Transverse colon (tissue), 3 donors: ENCODE measurements around the gene ABCA7.

Source experiments
- CTCF ChIP-seq, 5 experiments: fragments of 200-600 bp in 3 of 5; fragments of 450-650 bp in 2 of 5; sonication (generic) in 3 of 5; IDR thresholded peaks; 1 replicate in 2 of 5; 2 replicates in 3 of 5; pipeline ENCODE4 v1.5.1; 2016 to 2017; ENCODE audit warnings: antibody characterized with exemption in 5 of 5, inconsistent platforms in 3 of 5, mild to moderate bottlenecking in 2 of 5, moderate library complexity in 1 of 5
- EP300 ChIP-seq: sonication (generic); formaldehyde crosslinking; IDR thresholded peaks from one replicate; pipeline ENCODE4 v1.6.1; 2017; ENCODE audit warnings: antibody characterized with exemption, low read depth

- TF ChIP-seq CTCF (IDR thresholded peaks at IDR 0.05) (no peak), EP300 (no peak)
Measured at GRCh38 chr19:1014161-1015060, 25.5 kb upstream of the ABCA7 start.
